ENCODE results near the gene XCR1.

GRCh38 chr3:46058981-46059380, 31.7 kb upstream of the XCR1 start:
- no peak for TF ChIP-seq CTCF (IDR thresholded peaks at IDR 0.05)
- no peak for TF ChIP-seq POLR2A (IDR thresholded peaks at IDR 0.05)
